GM21528 (cell line): ENCODE results near the gene NR2C2.
"Not testable (repeated sequence)": the region's sequence is repeated elsewhere in the genome, so short reads cannot be mapped to it uniquely, and the experiment has no call there.

Experiments used
- ATAC-seq: cut with Tn5 transposase; IDR thresholded peaks from one replicate; pipeline ENCODE4 v1.9.1; 2021; ENCODE audit warnings: mild to moderate bottlenecking, moderate library complexity; ENCODE audit not compliant: unreplicated experiment, low FRiP score

The NR2C2 gene

DNA sequence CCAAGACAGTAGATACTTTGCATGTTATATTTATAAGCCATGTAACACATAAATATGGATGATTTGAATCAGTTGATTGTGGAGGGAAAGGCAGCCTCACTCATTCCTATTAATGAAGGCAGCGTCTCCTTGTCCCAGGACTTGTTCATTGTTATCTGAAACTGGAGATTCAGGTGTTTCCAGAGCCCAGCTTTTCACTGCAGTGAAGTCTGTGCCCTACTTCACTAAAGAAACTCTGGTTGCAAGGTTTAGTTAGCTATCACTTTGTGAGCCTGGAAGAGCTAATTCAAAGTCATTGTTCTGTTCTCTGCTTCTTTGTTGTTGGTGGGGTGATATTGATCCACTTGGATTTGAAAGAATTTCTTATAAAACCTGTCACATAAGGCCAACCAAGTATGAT lies 9.8 kb downstream of the NR2C2 start:
- no peak for ATAC-seq

DNA sequence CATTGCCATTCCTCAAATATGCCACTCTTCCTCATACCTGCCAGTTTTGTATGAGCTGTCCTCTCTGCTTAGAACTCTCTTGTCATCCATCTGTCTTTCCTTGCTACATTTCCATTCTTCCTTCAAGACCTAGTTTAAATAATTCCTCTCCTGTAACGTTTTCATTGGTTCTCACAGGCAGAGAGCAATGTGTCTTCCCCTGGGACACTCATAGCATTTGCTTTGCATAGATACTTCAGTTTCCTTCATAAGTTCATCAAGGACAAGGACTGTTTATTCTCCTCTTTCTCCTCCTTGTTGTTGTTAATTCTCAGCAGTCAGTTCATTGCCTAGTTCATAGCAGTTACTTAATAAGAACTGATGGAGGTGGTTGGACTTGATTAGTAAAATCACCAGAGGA lies 10.5 kb downstream of the NR2C2 start:
- ATAC-seq = no peak

GRCh38 chr3:14959359-14959943 lies 12.1 kb downstream of the NR2C2 start:
- ATAC-seq = no peak

- no peak for ATAC-seq
These were observed 15.4 kb downstream of the NR2C2 start for GRCh38 chr3:14962762-14963161.

DNA sequence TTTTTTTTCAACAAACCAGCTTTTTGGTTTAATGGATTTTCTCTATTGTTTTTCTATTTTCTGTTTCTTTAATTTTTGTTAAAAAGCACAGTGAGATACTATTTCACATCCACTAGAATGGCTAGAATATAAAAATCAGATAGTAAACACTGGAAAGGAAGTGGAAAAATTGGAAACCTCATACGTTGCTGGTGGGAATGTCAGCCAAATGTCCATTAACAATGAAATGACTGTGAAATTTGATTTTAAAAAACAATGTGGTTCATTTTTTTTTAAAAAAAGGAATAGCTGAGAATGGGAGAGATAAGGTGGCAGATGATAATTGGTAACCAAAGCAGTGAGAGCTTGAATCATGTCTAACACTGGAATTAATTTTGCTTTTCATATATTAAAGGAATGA lies 19.9 kb downstream of the NR2C2 start:
- ATAC-seq = no peak

GRCh38 chr3:14969671-14970070 lies 22.3 kb downstream of the NR2C2 start:
- no peak for ATAC-seq

DNA sequence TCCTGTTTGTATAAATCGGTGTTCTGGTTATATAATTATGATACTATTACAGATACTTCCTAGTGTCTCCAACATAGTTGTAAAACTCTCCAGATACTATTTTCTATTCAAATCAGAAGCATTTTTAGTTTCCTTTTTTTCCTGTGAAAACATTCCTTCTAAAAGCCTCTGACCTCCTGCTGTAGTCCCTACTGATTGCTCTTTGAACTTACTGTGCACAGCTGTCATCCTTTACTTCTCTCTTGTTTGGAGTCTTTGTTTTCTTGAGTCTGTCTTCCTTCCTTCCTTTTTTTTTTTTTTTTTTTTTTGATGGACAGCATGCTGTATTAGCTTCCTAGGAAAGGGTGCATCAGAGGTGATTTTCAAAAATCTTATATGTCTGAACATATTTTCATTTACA lies 28.9 kb downstream of the NR2C2 start:
- ATAC-seq = no peak

- ATAC-seq = no peak
These were observed 33.3 kb downstream of the NR2C2 start for GRCh38 chr3:14980689-14981088.

DNA sequence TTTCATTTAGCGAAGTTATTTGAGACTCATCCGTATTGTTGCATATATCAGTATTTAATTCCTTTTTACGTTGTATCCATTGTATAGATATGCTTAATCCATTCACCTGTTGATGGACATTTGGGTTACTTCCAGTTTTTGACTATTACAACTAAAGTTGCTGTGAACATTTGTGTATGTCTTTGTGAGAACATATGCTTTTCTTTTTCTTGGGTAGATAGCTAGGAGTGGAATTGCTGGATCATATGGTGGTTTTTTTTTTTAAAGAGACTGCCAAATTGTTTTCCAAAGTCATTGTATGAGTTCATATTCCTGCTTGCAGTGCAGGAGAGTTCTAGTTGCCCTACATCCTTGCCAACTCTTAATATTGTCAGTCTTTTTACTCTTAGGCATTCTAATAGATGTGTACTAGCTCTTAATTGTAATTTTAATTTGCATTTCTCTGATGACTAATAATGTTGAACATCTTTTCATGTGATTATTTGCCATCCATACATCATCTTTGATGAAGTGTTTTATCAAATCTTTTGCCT lies 37.3 kb downstream of the NR2C2 start:
- ATAC-seq = no peak

DNA sequence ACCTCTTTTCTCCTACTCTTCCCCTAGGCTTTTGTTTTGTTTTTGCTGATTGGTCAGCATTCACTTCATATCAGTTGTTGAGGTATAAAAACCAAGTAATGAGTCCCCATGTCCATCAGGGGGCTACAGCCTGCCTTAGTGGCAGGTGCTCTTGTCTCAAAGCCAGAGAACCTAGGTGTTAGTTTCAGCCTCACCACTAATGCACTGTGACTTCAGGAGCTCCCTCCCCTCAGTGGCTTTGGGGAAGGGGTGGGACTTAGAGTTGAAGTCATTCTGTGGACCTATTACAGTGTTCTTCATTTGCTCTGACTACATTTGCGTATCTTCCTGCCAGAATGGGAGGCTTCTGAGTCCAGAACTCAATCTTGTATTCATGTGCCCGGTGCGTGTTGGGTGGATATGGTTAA lies 41.6 kb downstream of the NR2C2 start:
- ATAC-seq = peak; percentile 98

DNA sequence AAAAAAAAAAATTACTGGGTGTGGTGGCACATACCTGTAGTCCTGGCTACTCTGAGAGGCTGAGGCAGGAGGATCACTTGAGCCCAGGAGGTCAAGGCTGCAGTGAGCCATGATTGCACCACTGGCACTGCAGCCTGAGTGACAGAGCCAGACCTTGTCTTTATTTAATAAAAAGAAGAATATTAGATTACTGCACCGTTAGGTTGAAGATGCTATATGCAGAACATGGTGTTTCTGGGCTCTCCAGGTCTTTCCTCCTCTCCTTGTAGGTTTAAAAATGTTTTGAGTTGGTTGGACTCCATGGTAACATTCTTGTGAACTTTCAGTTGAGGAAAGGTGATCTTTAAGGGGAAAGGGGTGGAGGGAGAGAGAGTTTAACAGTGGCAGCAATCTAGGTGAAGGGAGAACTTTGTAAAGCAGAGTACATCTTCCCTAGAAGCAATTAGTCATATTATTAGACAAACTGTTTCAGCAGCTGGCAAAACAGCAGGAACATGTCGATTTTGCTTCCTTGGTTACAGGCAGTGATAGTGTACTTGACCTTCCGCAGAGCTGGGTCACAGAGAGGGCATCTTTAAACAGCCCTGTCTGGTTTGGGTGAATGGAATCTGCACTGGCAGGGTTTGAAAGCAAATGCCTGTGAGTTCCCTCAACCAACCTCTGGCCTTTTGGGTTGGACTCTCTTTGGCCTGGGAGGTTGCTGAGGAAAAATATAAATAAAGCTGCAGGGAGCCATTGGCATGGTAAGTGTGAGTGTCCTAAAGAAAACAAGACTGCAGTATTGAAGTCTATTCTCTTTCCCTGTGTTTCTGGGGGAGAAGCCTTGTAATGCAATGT lies 42.8 kb downstream of the NR2C2 start:
- no peak for ATAC-seq

- ATAC-seq = no peak
These were observed 43.4 kb downstream of the NR2C2 start for GRCh38 chr3:14990780-14991148.

DNA sequence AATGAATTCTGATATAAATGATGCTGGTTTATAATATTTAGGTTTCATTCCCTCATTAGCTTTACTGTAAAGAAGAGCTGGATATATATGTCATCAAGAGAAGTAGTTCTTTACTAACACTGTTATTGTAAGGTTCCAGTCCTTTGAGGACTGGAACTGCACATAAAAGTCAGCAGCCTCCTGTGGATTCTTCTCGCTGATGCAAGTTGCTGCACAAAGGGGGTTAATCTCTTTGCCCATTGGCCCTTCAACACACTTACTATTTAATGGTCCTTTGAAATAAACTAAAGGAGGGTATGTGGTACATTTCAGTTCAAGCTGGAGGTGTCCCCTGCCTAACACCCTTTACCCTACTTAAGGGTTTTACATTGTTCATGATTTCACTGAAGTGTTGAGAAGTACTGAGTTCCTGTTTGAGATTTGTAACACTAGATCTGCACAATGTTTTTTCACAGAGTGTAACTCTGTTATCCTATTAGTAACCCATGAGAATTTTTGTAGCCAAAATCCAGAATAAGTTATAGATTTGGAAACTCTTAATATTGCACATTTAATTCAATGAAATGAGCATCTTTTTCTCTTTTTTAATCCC lies 43.9 kb downstream of the NR2C2 start:
- ATAC-seq = no peak

- ATAC-seq = no peak
These were observed 44.6 kb downstream of the NR2C2 start for GRCh38 chr3:14991818-14992612.

DNA sequence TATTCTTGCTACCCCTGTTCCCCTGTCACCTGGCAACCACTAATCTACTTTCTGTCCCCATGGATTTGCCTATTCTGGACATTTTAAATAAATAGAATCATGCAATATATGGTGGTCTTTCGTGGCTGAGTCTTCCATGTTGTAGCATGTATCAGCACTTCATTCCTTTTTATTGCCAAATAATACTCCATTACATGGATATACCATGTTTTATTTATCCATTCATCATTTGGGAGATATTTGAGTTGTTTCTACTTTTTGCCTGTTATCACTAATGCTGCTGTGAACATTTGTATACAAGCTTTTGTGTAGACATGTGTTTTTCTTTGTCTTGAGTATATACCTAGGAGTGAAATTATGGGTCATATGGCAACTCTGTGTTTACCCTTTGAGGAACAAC lies 50.6 kb downstream of the NR2C2 start:
- ATAC-seq = no peak

- ATAC-seq = not testable (repeated sequence)
These were observed 51.8 kb downstream of the NR2C2 start for GRCh38 chr3:14999182-14999581.

- ATAC-seq = no peak
These were observed 60.3 kb downstream of the NR2C2 start for GRCh38 chr3:15007681-15008141.

- ATAC-seq = no peak
These were observed 61.8 kb downstream of the NR2C2 start for GRCh38 chr3:15009167-15009566.

DNA sequence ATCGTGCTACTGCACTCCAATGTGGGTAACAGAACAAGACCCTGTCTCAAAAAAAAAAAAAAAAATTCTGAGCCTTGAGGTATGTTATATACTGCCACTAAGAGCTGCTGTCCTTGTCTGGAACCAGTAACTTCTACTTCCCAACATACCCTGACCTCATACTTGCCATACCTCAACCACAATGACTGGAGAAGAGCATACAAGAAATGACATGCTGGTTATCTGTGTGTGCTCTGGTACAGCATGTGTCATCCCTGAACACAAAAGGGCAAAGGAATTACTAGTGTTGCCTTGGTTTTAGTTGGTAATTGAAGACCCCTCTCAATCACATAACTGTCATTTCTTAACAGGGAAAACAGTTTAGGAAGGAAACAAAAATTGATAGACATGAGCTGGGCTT lies 63.3 kb downstream of the NR2C2 start:
- ATAC-seq = no peak

- ATAC-seq = no peak
These were observed 63.8 kb downstream of the NR2C2 start for GRCh38 chr3:15011174-15011573.
